ENCODE measurements around the gene PHKG2.

PHKG2 gene

DNA sequence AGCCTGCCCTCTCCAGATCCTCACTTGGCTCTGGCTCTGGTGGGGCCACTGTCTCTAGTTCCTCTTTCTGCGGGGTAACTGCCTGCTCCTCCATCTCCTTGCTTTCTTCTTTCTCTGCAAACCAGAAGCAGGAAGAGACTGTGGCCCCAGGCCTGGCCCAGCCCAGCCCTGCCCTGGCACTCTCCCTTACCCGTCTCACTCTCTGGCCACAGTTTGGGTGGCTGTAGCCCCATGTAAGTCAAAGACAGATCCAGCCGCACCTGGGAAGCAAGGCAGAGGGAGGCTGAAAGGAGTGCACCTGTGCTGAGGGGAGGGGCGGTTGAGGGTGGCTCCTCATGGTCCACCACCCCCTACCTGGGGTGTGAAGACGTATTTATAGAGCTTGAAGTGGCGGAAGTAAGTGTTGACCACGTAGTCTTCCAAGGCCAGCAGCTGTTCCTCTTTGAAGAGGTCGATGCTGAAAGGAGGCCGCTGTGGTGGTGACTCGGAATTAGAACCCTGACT, 10.8 kb downstream of the PHKG2 start:
- H3K4me3 Mint-ChIP-seq = no peak overlapping the region
- H3K9me3 Mint-ChIP-seq = no peaks in the 10 kb centered on the region
- H3K4me1 Mint-ChIP-seq (ENCODE audit: low read depth) = peaks cover 22% of the 10 kb centered on the region

DNA sequence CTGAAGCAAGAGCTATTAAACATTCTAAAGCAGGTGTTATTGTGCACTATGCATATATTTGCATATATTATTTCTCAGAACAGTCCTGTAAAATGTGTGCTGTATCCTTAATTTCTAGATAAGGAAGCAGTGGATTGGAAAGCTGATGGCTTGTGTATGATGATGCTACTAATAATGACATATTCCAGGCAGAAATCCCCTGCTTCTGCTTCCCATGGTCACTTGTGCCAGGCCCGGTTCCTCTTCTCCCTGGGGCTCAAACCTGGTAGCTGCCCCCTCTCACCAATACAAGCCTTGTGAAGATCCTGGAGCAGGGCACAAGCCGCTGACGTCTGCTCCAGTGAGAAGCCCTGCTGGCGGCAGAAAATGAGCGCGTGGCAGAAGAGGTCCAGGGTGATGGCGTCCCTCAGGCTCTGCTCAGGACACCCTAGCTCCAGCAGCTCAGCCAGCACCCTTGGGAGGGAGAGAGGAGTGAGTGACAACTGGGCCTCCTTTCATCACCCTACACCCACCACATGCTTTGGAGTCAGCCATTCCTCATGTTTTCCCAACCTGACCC, 11.9 kb downstream of the PHKG2 start:
- H3K36me3 Mint-ChIP-seq (ENCODE audit: low read depth) = peaks cover 10% of the 10 kb centered on the region
- no peaks in the 10 kb centered on the region for H3K27me3 Mint-ChIP-seq (ENCODE audit: low read depth)
- no peak overlapping the region for H3K27ac Mint-ChIP-seq
- no peaks in the 10 kb centered on the region for H3K9me3 Mint-ChIP-seq
- peaks cover 22% of the 10 kb centered on the region for H3K4me1 Mint-ChIP-seq (ENCODE audit: low read depth)
- H3K4me3 Mint-ChIP-seq = peak overlapping the region; percentile 0

More for the DNA sequence above, 10.8 kb downstream of the PHKG2 start:
- Mint-ChIP-seq H3K36me3 (ENCODE audit: low read depth) (peaks cover 7% of the 10 kb centered on the region), H3K27me3 (ENCODE audit: low read depth) (no peaks in the 10 kb centered on the region), H3K27ac (no peak overlapping the region)

DNA sequence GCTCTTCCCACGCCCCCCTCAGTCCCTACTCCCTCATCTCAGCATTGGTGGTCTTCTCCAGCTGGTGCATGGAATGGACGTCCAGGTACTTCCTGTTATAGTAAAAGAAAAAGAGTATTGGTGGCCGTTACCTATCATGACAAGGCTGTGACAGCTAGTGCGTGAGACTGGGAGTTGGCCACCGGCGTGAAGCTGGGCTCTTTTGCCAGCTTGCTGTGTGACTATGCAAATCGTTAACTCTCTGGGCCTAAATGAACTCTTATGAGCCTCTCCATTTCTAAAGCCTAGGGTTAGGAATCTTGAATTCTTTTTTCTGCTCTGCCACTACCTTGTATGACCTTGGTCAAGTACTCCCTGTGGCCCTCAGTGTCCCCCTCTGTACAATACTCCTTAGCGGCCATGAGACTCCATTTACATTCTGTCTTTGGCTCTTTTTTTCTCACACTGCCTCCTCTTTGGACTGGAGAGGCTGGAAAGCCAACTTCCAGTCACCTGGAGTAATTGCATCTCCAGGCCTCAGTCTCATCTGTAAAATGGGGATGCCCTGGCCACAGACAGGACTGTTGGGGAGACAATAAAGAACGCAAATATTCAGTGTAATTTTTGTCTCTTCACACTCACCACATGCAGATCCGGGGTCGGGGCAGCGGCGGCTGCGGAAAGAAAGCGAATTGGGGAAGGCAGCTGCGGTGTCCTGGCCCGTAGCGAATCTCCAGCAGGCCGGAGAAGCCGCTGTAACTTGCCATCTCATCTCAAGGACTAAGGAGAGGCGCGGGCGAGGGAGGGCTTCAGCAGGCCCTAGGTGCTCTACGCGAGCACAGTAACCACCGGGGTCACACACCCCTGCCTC, 12.6 kb downstream of the PHKG2 start:
- Mint-ChIP-seq H3K36me3 (ENCODE audit: low read depth) (peaks cover 12% of the 10 kb centered on the region), H3K27ac (peak overlapping the region; percentile 77), H3K9me3 (no peaks in the 10 kb centered on the region)

DNA sequence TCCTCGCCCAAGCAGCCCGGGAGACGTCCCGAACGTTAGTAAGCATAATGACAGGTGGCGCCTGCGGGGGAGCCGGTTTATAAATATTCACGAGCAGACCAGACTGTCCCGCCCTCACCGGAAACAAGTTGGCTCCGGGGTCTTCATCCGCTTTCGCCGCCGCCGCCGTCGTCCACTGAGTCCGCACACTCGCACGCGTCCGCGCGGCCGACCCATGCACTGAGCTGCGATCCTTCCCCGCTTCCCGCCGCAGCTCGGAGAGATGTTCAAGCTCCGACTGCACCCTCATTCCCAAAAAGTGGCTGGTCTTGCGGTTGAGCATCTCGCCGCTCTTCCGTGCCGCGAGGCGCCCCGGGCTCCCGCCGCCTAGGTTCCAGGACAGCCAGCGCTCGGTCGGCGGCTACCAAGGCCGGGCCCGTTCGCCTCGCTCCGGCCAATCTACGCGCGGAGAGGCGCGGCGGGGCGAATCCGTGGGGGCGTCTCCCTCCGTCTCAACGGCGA, 13.3 kb downstream of the PHKG2 start:
- peak overlapping the region; percentile 86 for H3K4me3 Mint-ChIP-seq
- peak overlapping the region; percentile 83 for H3K27ac Mint-ChIP-seq
- H3K4me1 Mint-ChIP-seq (ENCODE audit: low read depth) = peaks cover 22% of the 10 kb centered on the region

More for the DNA sequence above, 12.6 kb downstream of the PHKG2 start:
- Mint-ChIP-seq H3K4me3 (peak overlapping the region; percentile 86), H3K4me1 (ENCODE audit: low read depth) (peaks cover 22% of the 10 kb centered on the region), H3K27me3 (ENCODE audit: low read depth) (no peaks in the 10 kb centered on the region)

DNA sequence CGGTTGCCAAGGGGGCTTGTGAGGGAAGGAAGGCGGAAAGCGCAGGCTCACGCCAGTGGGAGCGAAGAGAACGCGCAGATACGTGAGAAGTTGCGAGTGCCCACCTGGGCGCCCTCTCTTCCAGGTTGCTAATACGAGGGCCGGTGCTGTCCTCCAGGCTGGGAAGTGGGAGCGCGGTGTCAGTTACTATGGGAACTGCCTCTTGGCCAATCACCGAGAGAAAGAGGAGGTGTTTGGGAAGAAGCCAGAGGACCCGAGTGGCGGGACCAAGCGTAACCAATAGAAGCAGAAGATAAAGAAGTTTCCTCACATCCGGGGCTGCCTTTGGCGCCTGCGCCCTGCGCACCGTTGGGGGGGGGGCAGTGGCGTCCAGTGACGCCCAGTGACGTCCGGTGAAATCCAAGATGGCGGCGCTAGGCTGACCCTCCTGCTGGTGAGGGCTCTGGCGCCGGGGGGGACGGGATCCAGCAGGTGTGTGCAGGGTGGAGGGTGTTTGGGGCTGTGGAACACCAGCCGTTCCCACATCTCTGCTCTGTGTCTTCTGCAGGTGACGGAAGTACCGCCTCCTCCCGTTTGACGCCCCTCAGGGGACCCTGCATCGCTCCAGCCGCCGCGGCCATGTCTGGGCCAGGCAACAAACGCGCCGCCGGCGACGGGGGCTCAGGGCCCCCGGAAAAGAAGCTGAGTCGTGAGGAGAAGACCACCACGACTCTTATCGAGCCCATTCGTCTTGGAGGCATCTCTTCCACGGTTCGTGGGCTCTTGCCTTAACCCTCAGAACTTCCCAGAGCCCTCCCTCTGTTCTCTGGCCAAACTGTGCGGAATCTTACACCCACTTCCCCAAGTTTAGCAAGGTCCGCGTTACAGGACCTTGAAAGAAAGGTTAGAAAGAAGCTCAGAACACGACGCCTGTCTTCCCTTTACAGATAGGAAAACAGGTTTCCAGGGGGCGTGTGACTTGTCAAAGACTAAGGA, 14.0 kb downstream of the PHKG2 start, which contains the start of the genes CFAP119 and RNF40:
Gene CFAP119 (minus strand): TSS at position 135 of the 975 bp plus-strand sequence. CDS start 314 bp downstream, outside the sequence.
Gene RNF40 (plus strand): TSS at position 395 of the 975 bp plus-strand sequence. CDS start 224 bp downstream, at position 619.
- no peaks in the 10 kb centered on the region for H3K27me3 Mint-ChIP-seq (ENCODE audit: low read depth)
- H3K4me3 Mint-ChIP-seq = peak within 1 kb of the TSS; percentile 86
- no peaks in the 10 kb centered on the region for H3K9me3 Mint-ChIP-seq
- H3K36me3 Mint-ChIP-seq (ENCODE audit: low read depth) = peaks cover 23% of the 10 kb centered on the region
- peaks cover 22% of the 10 kb centered on the region for H3K4me1 Mint-ChIP-seq (ENCODE audit: low read depth)
- H3K27ac Mint-ChIP-seq = peak within 1 kb of the TSS; percentile 83

More for the DNA sequence above, 13.3 kb downstream of the PHKG2 start:
- H3K9me3 Mint-ChIP-seq = no peaks in the 10 kb centered on the region
- H3K36me3 Mint-ChIP-seq (ENCODE audit: low read depth) = peaks cover 17% of the 10 kb centered on the region
- no peaks in the 10 kb centered on the region for H3K27me3 Mint-ChIP-seq (ENCODE audit: low read depth)

DNA sequence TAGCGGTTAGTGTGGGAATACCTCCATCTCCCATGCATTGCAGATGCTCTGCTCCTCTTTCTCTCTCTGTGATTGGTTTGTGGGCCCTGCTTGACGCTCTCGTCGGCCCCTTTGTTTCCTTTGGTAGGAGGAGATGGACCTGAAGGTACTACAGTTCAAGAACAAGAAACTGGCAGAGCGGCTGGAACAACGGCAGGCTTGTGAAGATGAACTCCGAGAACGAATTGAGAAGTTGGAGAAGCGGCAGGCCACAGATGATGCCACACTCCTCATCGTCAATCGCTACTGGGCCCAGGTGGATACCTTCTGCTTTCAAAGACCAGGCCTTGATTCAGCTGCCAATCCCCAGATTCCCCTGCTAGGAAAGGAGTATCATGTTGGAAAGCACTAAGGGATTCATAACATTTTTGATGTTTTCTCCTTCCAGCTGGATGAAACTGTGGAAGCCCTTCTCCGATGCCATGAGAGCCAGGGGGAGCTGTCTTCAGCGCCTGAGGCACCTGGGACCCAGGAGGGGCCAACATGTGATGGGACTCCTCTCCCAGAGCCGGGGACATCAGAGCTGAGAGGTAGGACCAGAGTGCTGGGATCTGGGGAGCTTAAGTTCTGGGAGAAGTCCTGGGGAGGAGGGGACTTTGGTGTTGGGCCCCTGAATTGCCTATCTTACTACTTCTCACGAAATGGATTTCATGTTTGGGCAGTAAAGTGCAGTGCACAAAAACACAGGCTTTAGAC, 14.9 kb downstream of the PHKG2 start:
- Mint-ChIP-seq H3K4me1 (ENCODE audit: low read depth) (peaks cover 22% of the 10 kb centered on the region), H3K27me3 (ENCODE audit: low read depth) (no peaks in the 10 kb centered on the region), H3K9me3 (no peaks in the 10 kb centered on the region), H3K36me3 (ENCODE audit: low read depth) (peaks cover 26% of the 10 kb centered on the region), H3K4me3 (peak overlapping the region; percentile 86), H3K27ac (peak overlapping the region; percentile 83)

DNA sequence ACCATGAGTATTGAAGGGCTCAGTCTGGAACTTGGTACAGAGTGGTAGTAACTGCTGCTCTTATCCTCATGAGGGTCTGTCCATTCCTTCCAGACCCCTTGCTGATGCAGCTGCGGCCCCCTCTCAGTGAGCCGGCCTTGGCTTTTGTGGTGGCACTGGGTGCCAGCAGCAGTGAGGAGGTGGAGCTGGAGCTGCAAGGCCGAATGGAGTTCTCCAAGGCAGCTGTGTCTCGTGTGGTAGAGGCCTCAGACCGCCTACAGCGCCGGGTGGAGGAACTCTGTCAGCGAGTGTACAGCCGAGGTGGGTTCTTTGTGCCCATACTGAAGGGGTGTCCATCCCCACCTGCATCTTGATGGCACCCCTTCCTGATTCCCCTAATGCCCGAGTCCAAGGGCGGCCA, 15.9 kb downstream of the PHKG2 start:
- Mint-ChIP-seq H3K4me3 (peak overlapping the region; percentile 38), H3K27me3 (ENCODE audit: low read depth) (no peaks in the 10 kb centered on the region), H3K4me1 (ENCODE audit: low read depth) (peaks cover 22% of the 10 kb centered on the region), H3K36me3 (ENCODE audit: low read depth) (peaks cover 32% of the 10 kb centered on the region), H3K27ac (no peak overlapping the region), H3K9me3 (no peaks in the 10 kb centered on the region)

DNA sequence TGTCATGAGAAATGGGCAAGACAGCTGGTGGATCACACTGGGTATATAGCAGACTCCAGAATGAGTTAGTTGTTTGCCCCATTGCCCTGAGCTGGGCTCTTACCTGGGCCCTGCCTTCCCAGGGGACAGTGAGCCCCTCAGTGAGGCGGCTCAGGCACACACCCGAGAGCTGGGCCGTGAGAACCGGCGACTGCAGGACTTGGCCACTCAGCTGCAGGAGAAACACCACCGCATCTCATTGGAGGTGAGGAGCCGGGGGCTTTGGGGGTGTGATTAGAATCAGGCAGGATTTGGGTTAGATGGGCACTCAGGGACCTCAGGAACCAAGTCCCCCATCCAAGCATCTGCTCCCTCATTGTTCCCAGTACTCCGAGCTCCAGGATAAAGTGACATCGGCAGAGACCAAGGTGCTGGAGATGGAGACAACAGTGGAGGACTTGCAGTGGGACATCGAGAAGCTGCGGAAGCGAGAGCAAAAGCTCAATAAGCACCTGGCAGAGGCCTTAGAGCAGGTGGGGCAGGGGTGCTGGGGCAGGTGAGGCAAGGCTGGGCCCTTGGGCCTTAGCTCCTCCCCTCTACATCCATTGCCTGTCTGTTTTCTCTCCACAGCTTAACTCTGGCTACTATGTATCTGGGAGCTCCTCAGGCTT, 16.7 kb downstream of the PHKG2 start:
- H3K4me1 Mint-ChIP-seq (ENCODE audit: low read depth) = peaks cover 22% of the 10 kb centered on the region
- H3K9me3 Mint-ChIP-seq = no peaks in the 10 kb centered on the region
- no peak overlapping the region for H3K4me3 Mint-ChIP-seq
- H3K27ac Mint-ChIP-seq = no peak overlapping the region
- no peaks in the 10 kb centered on the region for H3K27me3 Mint-ChIP-seq (ENCODE audit: low read depth)
- H3K36me3 Mint-ChIP-seq (ENCODE audit: low read depth) = peaks cover 32% of the 10 kb centered on the region

DNA sequence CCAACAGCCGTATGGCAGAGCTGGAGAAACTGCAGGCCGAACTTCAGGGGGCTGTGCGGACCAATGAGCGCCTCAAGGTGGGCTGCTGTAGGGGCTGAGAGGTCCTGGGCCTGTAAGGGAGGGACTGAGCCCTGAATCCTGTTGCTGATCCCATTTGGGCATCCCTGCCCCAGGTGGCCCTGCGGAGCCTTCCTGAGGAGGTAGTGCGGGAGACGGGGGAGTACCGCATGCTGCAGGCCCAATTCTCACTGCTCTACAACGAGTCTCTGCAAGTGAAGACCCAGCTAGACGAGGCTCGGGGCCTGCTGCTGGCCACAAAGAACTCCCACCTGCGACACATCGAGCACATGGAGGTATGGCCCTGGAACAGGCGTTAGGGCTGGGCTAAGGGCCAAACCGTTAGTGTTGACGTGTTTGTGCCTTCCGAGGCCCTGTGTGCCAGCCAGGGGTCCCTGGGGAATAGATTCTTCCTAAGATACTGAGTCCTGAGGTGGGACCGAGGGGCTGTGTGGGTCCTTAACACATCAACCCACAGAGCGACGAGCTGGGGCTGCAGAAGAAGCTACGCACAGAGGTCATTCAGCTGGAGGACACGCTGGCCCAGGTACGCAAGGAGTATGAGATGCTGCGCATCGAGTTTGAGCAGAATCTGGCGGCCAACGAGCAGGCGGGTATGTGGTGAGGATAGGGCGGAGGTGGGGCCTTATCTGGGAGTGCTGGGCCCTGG, 18.1 kb downstream of the PHKG2 start:
- peaks cover 34% of the 10 kb centered on the region for H3K36me3 Mint-ChIP-seq (ENCODE audit: low read depth)
- no peak overlapping the region for H3K27ac Mint-ChIP-seq
- no peaks in the 10 kb centered on the region for H3K27me3 Mint-ChIP-seq (ENCODE audit: low read depth)
- peaks cover 14% of the 10 kb centered on the region for H3K4me1 Mint-ChIP-seq (ENCODE audit: low read depth)
- H3K4me3 Mint-ChIP-seq = no peak overlapping the region
- H3K9me3 Mint-ChIP-seq = no peaks in the 10 kb centered on the region

DNA sequence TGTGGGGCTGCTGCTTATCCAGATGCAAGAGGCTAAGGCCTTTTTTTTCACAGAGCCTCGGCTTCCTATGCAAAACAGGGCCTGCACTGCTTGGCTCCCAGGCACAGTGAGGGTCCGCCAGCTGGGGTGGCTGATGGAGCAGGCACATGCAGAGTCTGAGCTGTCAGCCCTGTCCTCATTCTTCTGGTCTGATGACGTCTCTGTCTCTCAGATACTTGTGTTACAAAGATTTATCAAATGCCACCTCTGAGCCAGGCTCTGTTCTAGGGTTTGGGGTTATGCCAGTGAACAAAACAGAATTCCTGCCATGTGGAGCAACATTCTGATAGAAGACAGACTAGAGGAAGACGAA, 18.7 kb downstream of the PHKG2 start:
- H3K4me3 Mint-ChIP-seq = no peak overlapping the region
- H3K36me3 Mint-ChIP-seq (ENCODE audit: low read depth) = peaks cover 36% of the 10 kb centered on the region
- no peak overlapping the region for H3K27ac Mint-ChIP-seq
- no peaks in the 10 kb centered on the region for H3K27me3 Mint-ChIP-seq (ENCODE audit: low read depth)
- H3K9me3 Mint-ChIP-seq = no peaks in the 10 kb centered on the region
- peaks cover 14% of the 10 kb centered on the region for H3K4me1 Mint-ChIP-seq (ENCODE audit: low read depth)

DNA sequence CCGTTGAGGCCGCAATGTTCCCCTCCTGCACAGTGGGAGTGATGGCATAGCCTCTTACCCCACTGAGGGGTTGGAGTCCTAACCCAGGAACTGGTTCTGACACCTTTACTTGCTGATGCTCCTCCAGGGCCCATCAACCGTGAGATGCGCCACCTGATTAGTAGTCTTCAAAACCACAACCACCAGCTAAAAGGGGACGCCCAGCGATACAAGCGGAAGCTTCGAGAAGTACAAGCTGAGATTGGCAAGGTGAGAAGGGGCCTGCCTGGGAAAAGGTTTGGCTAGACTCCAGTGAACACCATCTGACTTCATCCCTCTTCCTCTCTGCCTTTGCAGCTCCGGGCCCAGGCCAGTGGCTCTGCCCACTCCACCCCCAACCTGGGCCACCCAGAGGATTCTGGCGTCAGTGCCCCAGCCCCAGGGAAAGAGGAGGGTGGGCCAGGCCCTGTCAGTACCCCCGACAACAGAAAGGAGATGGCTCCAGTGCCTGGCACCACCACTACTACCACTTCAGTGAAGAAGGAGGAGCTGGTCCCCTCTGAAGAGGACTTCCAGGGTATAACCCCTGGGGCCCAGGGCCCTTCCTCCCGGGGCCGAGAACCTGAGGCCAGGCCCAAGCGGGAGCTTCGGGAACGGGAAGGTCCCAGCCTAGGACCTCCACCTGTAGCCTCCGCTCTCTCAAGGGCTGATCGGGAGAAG, 19.7 kb downstream of the PHKG2 start:
- Mint-ChIP-seq H3K4me3 (no peak overlapping the region), H3K9me3 (no peaks in the 10 kb centered on the region), H3K36me3 (ENCODE audit: low read depth) (peaks cover 45% of the 10 kb centered on the region), H3K27ac (no peak overlapping the region), H3K4me1 (ENCODE audit: low read depth) (peaks cover 14% of the 10 kb centered on the region), H3K27me3 (ENCODE audit: low read depth) (no peaks in the 10 kb centered on the region)

DNA sequence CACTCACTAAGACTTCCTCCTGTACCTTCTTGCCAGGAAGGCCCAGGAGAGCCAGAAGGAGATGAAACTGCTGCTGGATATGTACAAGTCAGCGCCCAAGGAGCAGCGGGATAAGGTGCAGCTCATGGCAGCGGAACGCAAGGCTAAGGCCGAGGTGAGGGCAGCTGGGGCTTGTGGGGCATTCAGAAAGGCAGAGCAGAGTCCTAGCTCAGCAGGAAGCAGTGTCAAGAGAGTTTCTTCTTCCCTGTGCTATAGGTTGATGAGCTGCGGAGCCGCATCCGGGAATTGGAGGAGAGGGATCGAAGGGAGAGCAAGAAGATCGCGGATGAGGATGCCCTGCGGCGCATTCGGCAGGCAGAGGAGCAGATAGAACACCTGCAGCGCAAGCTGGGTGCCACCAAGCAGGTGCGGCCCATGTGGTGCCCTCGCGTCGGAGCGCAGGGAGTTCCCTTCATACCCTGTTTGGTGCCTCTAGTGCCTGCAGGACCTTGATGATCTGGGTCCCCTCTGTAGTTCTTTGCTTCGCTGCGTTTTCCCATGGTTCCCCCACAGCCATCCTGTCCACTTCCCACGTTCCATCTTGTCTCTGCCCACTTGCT, 20.5 kb downstream of the PHKG2 start:
- no peaks in the 10 kb centered on the region for H3K27me3 Mint-ChIP-seq (ENCODE audit: low read depth)
- H3K9me3 Mint-ChIP-seq = no peaks in the 10 kb centered on the region
- H3K4me3 Mint-ChIP-seq = no peak overlapping the region
- H3K4me1 Mint-ChIP-seq (ENCODE audit: low read depth) = peaks cover 9% of the 10 kb centered on the region
- H3K27ac Mint-ChIP-seq = no peak overlapping the region
- H3K36me3 Mint-ChIP-seq (ENCODE audit: low read depth) = peaks cover 49% of the 10 kb centered on the region
